ENCODE data around the gene PASK. TPM values are rescaled to one million over a fixed set of nuclear protein-coding genes. Genes with fewer than 3 reads are reported as not detected.

Gene PASK
- total RNA-seq, 1 donor from 2014 or later: 15.7 TPM

- DNase-seq (no peak), ATAC-seq (peak; percentile 6)
- intact Hi-C loops (cut with DNase I): no loop called here
Observed at GRCh38 chr2:241061275-241061674, 88.0 kb downstream of the PASK start.

More at GRCh38 chr2:241061275-241061674, 88.0 kb downstream of the PASK start:
- H3K27me3 ChIP-seq: no peaks in the 10 kb centered on the region
- TF ChIP-seq CTCF (IDR thresholded peaks at IDR 0.05): no peak
- H3K4me3 ChIP-seq: no peak overlapping the region
- no peaks in the 10 kb centered on the region for H3K36me3 ChIP-seq
- H3K4me1 ChIP-seq: peaks cover 8% of the 10 kb centered on the region
- H3K9me3 ChIP-seq: no peaks in the 10 kb centered on the region
- no peak overlapping the region for H3K27ac ChIP-seq

Other genes starting within 250 kb of the PASK start
- 0.26 TPM for gene CROCC2, start 243.1 kb downstream of the PASK start, total RNA-seq
- gene SNED1, start 150.9 kb downstream of the PASK start, total RNA-seq: 38.4 TPM
- 34.6 TPM for gene MTERF4, start 47.2 kb downstream of the PASK start, total RNA-seq
- 60.7 TPM for gene PPP1R7, start 995 bp upstream of the PASK start, total RNA-seq
- 2.1 TPM for gene ANO7, start 39.2 kb upstream of the PASK start, total RNA-seq
- gene HDLBP, start 166.2 kb upstream of the PASK start, total RNA-seq: 444 TPM
- gene SEPTIN2, start 166.5 kb upstream of the PASK start, total RNA-seq: 264 TPM
- 48.6 TPM for gene FARP2, start 206.8 kb upstream of the PASK start, total RNA-seq